SK-N-SH treated with all-trans-retinoic acid at 6 μM for 48 hours (cell line): ENCODE data around the gene C11orf86.

Experiments
- ESRRG ChIP-seq: fragments of 250-450 bp; sonication (Bioruptor Pico); IDR thresholded peaks from 2 replicates; pipeline ENCODE4 v1.6.1; 2021; ENCODE audit warnings: mild to moderate bottlenecking
- OSR1 ChIP-seq: fragments of 250-450 bp; sonication (Bioruptor Pico); IDR thresholded peaks from 2 replicates; pipeline ENCODE4 v1.8.0; 2022; ENCODE audit warnings: moderate library complexity, mild to moderate bottlenecking, inconsistent platforms
- PPARA ChIP-seq: fragments of 250-450 bp; sonication (Bioruptor Pico); IDR thresholded peaks from 2 replicates; pipeline ENCODE4 v1.5.0; 2020; ENCODE audit warnings: mild to moderate bottlenecking, borderline replicate concordance
- TOX ChIP-seq: fragments of 250-450 bp; sonication (Bioruptor Pico); IDR thresholded peaks from 2 replicates; pipeline ENCODE4 v1.8.0; 2021; ENCODE audit warnings: mild to moderate bottlenecking, moderate library complexity, borderline replicate concordance
- ZFP30 ChIP-seq: fragments of 450-650 bp; formaldehyde crosslinking; IDR thresholded peaks from 2 replicates; pipeline ENCODE4 v1.5.0; 2022; ENCODE audit warnings: mild to moderate bottlenecking, moderate library complexity
- TF ChIP-seq, protein P1 (sequence below): fragments of 250-450 bp; sonication (Bioruptor Pico); IDR thresholded peaks from 2 replicates; pipeline ENCODE4 v1.5.1; 2020; ENCODE audit warnings: low read depth, mild to moderate bottlenecking, moderate library complexity
- TF ChIP-seq, protein P2 (sequence below): fragments of 250-450 bp; sonication (Bioruptor Pico); IDR thresholded peaks from 2 replicates; pipeline ENCODE4 v1.8.0; 2021; ENCODE audit warnings: low read depth, mild to moderate bottlenecking, moderate library complexity, borderline replicate concordance
- TF ChIP-seq, protein P3 (sequence below): fragments of 250-450 bp; sonication (Bioruptor Pico); IDR thresholded peaks from 2 replicates; pipeline ENCODE4 v1.8.0; 2020; ENCODE audit warnings: mild to moderate bottlenecking, moderate library complexity, borderline replicate concordance
- TF ChIP-seq, protein P4 (sequence below): fragments of 250-450 bp; sonication (Bioruptor Pico); IDR thresholded peaks from 2 replicates; pipeline ENCODE4 v1.5.1; 2021; ENCODE audit warnings: mild to moderate bottlenecking, moderate library complexity

DNA sequence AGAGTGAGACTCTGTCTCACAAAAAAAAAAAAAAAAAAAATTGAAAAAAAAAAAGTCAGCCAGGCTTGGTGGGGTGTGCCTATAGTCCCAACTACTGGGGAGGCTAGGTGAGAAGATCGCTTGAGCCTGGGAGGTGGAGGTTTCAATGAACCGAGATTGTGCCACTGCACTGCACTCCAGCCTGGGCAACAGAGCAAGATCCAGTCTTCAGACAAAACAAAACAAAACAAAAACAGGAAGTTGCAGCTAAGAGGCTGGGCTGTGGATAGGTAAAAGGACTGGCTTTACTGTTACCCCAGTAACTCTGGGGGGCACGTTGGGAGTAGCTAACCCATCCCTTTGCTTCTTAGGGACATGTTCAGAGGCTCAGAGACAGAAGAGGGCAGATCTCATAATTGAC is 10.6 kb upstream of the C11orf86 start:
- no peak for TF ChIP-seq ZFP30 (CRISPR knock-in tag)
- TF ChIP-seq, protein P1, sequence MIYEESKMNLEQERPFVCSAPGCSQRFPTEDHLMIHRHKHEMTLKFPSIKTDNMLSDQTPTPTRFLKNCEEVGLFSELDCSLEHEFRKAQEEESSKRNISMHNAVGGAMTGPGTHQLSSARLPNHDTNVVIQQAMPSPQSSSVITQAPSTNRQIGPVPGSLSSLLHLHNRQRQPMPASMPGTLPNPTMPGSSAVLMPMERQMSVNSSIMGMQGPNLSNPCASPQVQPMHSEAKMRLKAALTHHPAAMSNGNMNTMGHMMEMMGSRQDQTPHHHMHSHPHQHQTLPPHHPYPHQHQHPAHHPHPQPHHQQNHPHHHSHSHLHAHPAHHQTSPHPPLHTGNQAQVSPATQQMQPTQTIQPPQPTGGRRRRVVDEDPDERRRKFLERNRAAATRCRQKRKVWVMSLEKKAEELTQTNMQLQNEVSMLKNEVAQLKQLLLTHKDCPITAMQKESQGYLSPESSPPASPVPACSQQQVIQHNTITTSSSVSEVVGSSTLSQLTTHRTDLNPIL (CRISPR knock-in tag) = no peak
- no peak for TF ChIP-seq TOX (CRISPR knock-in tag)
- TF ChIP-seq OSR1 (CRISPR knock-in tag) = no peak
- TF ChIP-seq, protein P2, sequence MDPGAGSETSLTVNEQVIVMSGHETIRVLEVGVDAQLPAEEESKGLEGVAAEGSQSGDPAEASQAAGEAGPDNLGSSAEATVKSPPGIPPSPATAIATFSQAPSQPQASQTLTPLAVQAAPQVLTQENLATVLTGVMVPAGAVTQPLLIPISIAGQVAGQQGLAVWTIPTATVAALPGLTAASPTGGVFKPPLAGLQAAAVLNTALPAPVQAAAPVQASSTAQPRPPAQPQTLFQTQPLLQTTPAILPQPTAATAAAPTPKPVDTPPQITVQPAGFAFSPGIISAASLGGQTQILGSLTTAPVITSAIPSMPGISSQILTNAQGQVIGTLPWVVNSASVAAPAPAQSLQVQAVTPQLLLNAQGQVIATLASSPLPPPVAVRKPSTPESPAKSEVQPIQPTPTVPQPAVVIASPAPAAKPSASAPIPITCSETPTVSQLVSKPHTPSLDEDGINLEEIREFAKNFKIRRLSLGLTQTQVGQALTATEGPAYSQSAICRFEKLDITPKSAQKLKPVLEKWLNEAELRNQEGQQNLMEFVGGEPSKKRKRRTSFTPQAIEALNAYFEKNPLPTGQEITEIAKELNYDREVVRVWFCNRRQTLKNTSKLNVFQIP = no peak
- no peak for TF ChIP-seq ESRRG (CRISPR knock-in tag)
- TF ChIP-seq, protein P3, sequence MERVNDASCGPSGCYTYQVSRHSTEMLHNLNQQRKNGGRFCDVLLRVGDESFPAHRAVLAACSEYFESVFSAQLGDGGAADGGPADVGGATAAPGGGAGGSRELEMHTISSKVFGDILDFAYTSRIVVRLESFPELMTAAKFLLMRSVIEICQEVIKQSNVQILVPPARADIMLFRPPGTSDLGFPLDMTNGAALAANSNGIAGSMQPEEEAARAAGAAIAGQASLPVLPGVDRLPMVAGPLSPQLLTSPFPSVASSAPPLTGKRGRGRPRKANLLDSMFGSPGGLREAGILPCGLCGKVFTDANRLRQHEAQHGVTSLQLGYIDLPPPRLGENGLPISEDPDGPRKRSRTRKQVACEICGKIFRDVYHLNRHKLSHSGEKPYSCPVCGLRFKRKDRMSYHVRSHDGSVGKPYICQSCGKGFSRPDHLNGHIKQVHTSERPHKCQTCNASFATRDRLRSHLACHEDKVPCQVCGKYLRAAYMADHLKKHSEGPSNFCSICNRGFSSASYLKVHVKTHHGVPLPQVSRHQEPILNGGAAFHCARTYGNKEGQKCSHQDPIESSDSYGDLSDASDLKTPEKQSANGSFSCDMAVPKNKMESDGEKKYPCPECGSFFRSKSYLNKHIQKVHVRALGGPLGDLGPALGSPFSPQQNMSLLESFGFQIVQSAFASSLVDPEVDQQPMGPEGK (CRISPR knock-in tag) = no peak
- TF ChIP-seq, protein P4, sequence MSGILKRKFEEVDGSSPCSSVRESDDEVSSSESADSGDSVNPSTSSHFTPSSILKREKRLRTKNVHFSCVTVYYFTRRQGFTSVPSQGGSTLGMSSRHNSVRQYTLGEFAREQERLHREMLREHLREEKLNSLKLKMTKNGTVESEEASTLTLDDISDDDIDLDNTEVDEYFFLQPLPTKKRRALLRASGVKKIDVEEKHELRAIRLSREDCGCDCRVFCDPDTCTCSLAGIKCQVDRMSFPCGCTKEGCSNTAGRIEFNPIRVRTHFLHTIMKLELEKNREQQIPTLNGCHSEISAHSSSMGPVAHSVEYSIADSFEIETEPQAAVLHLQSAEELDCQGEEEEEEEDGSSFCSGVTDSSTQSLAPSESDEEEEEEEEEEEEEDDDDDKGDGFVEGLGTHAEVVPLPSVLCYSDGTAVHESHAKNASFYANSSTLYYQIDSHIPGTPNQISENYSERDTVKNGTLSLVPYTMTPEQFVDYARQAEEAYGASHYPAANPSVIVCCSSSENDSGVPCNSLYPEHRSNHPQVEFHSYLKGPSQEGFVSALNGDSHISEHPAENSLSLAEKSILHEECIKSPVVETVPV (CRISPR knock-in tag) = no peak
- no peak for TF ChIP-seq PPARA
